CD14-positive monocyte (primary cell): Measurements from ENCODE around the gene OR9Q2. TPM values are rescaled to one million over a fixed set of nuclear protein-coding genes. Genes with fewer than 3 reads are reported as not detected.

Experiments
- DNase-seq, 3 donors: peaks; one replicate each; pipeline ENCODE4 v3.0.0-alpha.2; 2011 to 2022
- H2AFZ ChIP-seq: 2 replicates; pipeline ENCODE4 v1.6.0; 2012; ENCODE audit warnings: mild to moderate bottlenecking, low read depth, low read length, inconsistent platforms; ENCODE audit not compliant: insufficient read depth, poor library complexity, severe bottlenecking
- H3K27ac ChIP-seq, 2 donors: 1 replicate in 1 of 2; 2 replicates in 1 of 2; pipeline ENCODE4 v1.5.1; 2012 to 2013; ENCODE audit warnings: low read length in 2 of 2, control low read depth in 1 of 2, inconsistent platforms in 1 of 2, low read depth in 1 of 2, mild to moderate bottlenecking in 1 of 2
- H3K27me3 ChIP-seq, 2 donors: one replicate each; pipeline versions ENCODE4 v1.6.0 to v1.6.1; 2011 to 2013; ENCODE audit warnings: low read length in 2 of 2; ENCODE audit not compliant: control insufficient read depth in 2 of 2, insufficient read depth in 2 of 2
- H3K36me3 ChIP-seq, 2 donors: replicated peaks in 1 of 2; 1 replicate in 1 of 2; 2 replicates in 1 of 2; pipeline versions ENCODE4 v1.5.1 to v1.6.1; 2012 to 2013; ENCODE audit warnings: low read length in 2 of 2, control low read depth in 1 of 2, inconsistent platforms in 1 of 2, mild to moderate bottlenecking in 1 of 2; ENCODE audit not compliant: insufficient read depth in 2 of 2, control insufficient read depth in 1 of 2
- H3K4me1 ChIP-seq, 2 donors: 1 replicate in 1 of 2; 2 replicates in 1 of 2; pipeline versions ENCODE4 v1.5.1 to v1.6.1; 2012 to 2013; ENCODE audit warnings: low read length in 2 of 2, control low read depth in 1 of 2, inconsistent platforms in 1 of 2, mild to moderate bottlenecking in 1 of 2, moderate library complexity in 1 of 2; ENCODE audit not compliant: insufficient read depth in 2 of 2, control insufficient read depth in 1 of 2
- H3K4me2 ChIP-seq: replicated peaks from 2 replicates; pipeline ENCODE3; 2012; ENCODE audit warnings: low read length, moderate library complexity, mild to moderate bottlenecking; ENCODE audit not compliant: poor library complexity, severe bottlenecking; ENCODE audit errors: extremely low read depth
- H3K4me3 ChIP-seq, 3 experiments: fragments of 200-600 bp in 1 of 3; sonication (generic) in 1 of 3; replicated peaks in 1 of 3; 1 replicate in 2 of 3; 2 replicates in 1 of 3; pipeline ENCODE4 v1.5.1; 2011 to 2013; ENCODE audit warnings: low read length in 3 of 3, mild to moderate bottlenecking in 3 of 3, control low read depth in 2 of 3, low read depth in 2 of 3, inconsistent platforms in 1 of 3, moderate library complexity in 1 of 3
- H3K79me2 ChIP-seq: 2 replicates; pipeline ENCODE4 v1.6.0; 2012; ENCODE audit warnings: mild to moderate bottlenecking, control low read depth, inconsistent platforms, low read length, moderate library complexity; ENCODE audit not compliant: insufficient read depth
- H3K9ac ChIP-seq: 2 replicates; pipeline ENCODE4 v1.6.0; 2017; ENCODE audit warnings: low read length, mild to moderate bottlenecking; ENCODE audit not compliant: insufficient read depth, poor library complexity, severe bottlenecking
- H3K9me3 ChIP-seq, 2 donors: replicated peaks in 1 of 2; 1 replicate in 1 of 2; 2 replicates in 1 of 2; pipeline versions ENCODE4 v1.5.1 to v1.6.1; 2012 to 2013; ENCODE audit warnings: low read length in 2 of 2, control low read depth in 1 of 2; ENCODE audit not compliant: control insufficient read depth in 1 of 2, insufficient read depth in 1 of 2
- H4K20me1 ChIP-seq: 2 replicates; pipeline ENCODE4 v1.6.0; 2012; ENCODE audit warnings: mild to moderate bottlenecking, low read length, control low read depth, moderate library complexity; ENCODE audit not compliant: insufficient read depth
- H3K27ac Mint-ChIP-seq, 7 donors: one replicate each; pipeline ENCODE4 v1.8.0; 2020; ENCODE audit warnings: mild to moderate bottlenecking in 7 of 7, mixed read lengths in 7 of 7, moderate library complexity in 6 of 7, inconsistent platforms in 2 of 7
- H3K27me3 Mint-ChIP-seq, 3 donors: one replicate each; pipeline ENCODE4 v1.8.0; 2021 to 2022; ENCODE audit warnings: low read depth in 3 of 3, mild to moderate bottlenecking in 3 of 3, mixed read lengths in 3 of 3, moderate library complexity in 3 of 3, inconsistent platforms in 1 of 3
- H3K36me3 Mint-ChIP-seq, 2 donors: one replicate each; pipeline ENCODE4 v1.8.0; 2020; ENCODE audit warnings: mixed read lengths in 2 of 2, inconsistent platforms in 1 of 2, mild to moderate bottlenecking in 1 of 2
- H3K4me1 Mint-ChIP-seq: one replicate; pipeline ENCODE4 v1.8.0; 2020; ENCODE audit warnings: mild to moderate bottlenecking, mixed read lengths
- H3K4me3 Mint-ChIP-seq, 2 donors: one replicate each; pipeline ENCODE4 v1.8.0; 2020; ENCODE audit warnings: mild to moderate bottlenecking in 2 of 2, mixed read lengths in 2 of 2, moderate library complexity in 1 of 2
- H3K9me3 Mint-ChIP-seq, 7 donors: one replicate each; pipeline ENCODE4 v1.8.0; 2020 to 2022; ENCODE audit warnings: mixed read lengths in 7 of 7, mild to moderate bottlenecking in 6 of 7, moderate library complexity in 6 of 7, inconsistent platforms in 2 of 7
- CTCF ChIP-seq: fragments of 200-600 bp; IDR thresholded peaks from one replicate; pipeline ENCODE4 v1.8.0; 2022; ENCODE audit warnings: antibody characterized with exemption, mild to moderate bottlenecking
- whole genome bisulfite sequencing: methylation state at CpG from one replicate; pipeline ENCODE4 v1.1.5; 2013; ENCODE audit warnings: missing lambda C conversion rate; ENCODE audit not compliant: insufficient coverage; 5-methylcytosine and 5-hydroxymethylcytosine counted together
- intact Hi-C, 2 donors: fragments of 100-400 bp; cut with micrococcal nuclease; formaldehyde crosslinking; loops; one replicate each; pipeline versions ENCODE4 v1.15.0 to v1.15.1; 2023
- polyA plus RNA-seq, 3 donors: library from polyadenylated mRNA; depleted of rRNA in 1 of 3; unstranded in 2 of 3; stranded (reverse) in 1 of 3; fragments of 300-500 nt in 2 of 3; fragments of >200 nt in 1 of 3; fragmentation: Illumina TruSeq in 2 of 3; gene quantifications; 1 replicate in 2 of 3; 2 replicates in 1 of 3; pipeline ENCODE4 v1.2.3, GENCODE V29; 2012 to 2021

Gene OR9Q2
- polyA plus RNA-seq, 3 donors: not detected

- no peak for DNase-seq
- no peaks in the 10 kb centered on the region for H3K79me2 ChIP-seq
- H3K27ac ChIP-seq: no peak overlapping the region
- Mint-ChIP-seq H3K27me3 (peaks cover 0 to 2% (median 0%) of the 10 kb centered on the region in 3 donors), H3K27ac (no peak overlapping the region), H3K36me3 (no peaks in the 10 kb centered on the region), H3K4me3 (no peak overlapping the region), H3K9me3 (peaks cover 0 to 6% (median 2%) of the 10 kb centered on the region in 7 donors), H3K4me1 (no peaks in the 10 kb centered on the region)
- H2AFZ ChIP-seq: no peak overlapping the region
- no peak for TF ChIP-seq CTCF
- no peaks in the 10 kb centered on the region for H4K20me1 ChIP-seq
- WGBS: 81% methylated on average over 2 of the region's 5 CpGs
- no peaks in the 10 kb centered on the region for H3K36me3 ChIP-seq
- no peak overlapping the region for H3K9ac ChIP-seq
- no peaks in the 10 kb centered on the region for H3K4me1 ChIP-seq
- no peaks in the 10 kb centered on the region for H3K27me3 ChIP-seq
- H3K4me3 ChIP-seq: no peak overlapping the region
- no peak overlapping the region for H3K4me2 ChIP-seq
- H3K9me3 ChIP-seq: no peaks in the 10 kb centered on the region
- intact Hi-C loops: no loop called here
Measured at GRCh38 chr11:58177409-58178054, 11.3 kb upstream of the OR9Q2 start.

GRCh38 chr11:58178444-58178843, 10.4 kb upstream of the OR9Q2 start:
- whole genome bisulfite sequencing: 87% methylated on average over 4 of the region's 6 CpGs
- H3K4me1 Mint-ChIP-seq: no peaks in the 10 kb centered on the region
- no peak overlapping the region for H3K27ac Mint-ChIP-seq
- Histone ChIP-seq H3K27me3 (no peaks in the 10 kb centered on the region), H2AFZ (no peak overlapping the region), H3K4me3 (no peak overlapping the region), H3K9ac (no peak overlapping the region), H3K79me2 (no peaks in the 10 kb centered on the region), H3K36me3 (no peaks in the 10 kb centered on the region), H4K20me1 (no peaks in the 10 kb centered on the region), H3K4me2 (no peak overlapping the region), H3K27ac (no peak overlapping the region), H3K4me1 (no peaks in the 10 kb centered on the region), H3K9me3 (no peaks in the 10 kb centered on the region)
- no peak for TF ChIP-seq CTCF
- H3K36me3 Mint-ChIP-seq: no peaks in the 10 kb centered on the region
- no peak overlapping the region for H3K4me3 Mint-ChIP-seq
- H3K27me3 Mint-ChIP-seq: peaks cover 0 to 2% (median 0%) of the 10 kb centered on the region in 3 donors
- H3K9me3 Mint-ChIP-seq: peaks cover 0 to 7% (median 2%) of the 10 kb centered on the region in 7 donors
- intact Hi-C loops: no loop called here
- DNase-seq: no peak
